K562 (cell line): ENCODE results near the gene ELOVL2. TPM values are rescaled to one million over a fixed set of nuclear protein-coding genes. Genes with fewer than 3 reads are reported as not detected.

Source experiments
- ATAC-seq: fragments of 200-7000 bp; cut with Tn5 transposase; 3 replicates; pipeline ENCODE4 v1.9.1; 2020; ENCODE audit warnings: moderate library complexity
- BruUV-seq: library from RNA; stranded (reverse); fragments of 400-500 nt; replicated peaks from 2 replicates; lab custom pipeline; 2021; lab: Mats Ljungman, UMichigan
- CTCF ChIA-PET: fragments of 300-600 bp; formaldehyde crosslinking; extraction: SDS; loops from one replicate; lab custom pipeline; 2021; ENCODE audit warnings: low intra/inter-chr PET ratio; lab: Yijun Ruan, JAX
- POLR2A ChIA-PET: fragments of 300-600, 350-650 bp; sonication (Branson Sonifier 250); formaldehyde crosslinking; extraction: SDS; loops from one replicate; lab custom pipeline; 2021; ENCODE audit warnings: antibody characterized with exemption, inconsistent platforms; lab: Yijun Ruan, JAX
- DNase-seq, 4 experiments: peaks; one replicate each; pipeline versions ENCODE4 v3.0.0 to v3.0.0-alpha.2; 2011 to 2018; ENCODE audit warnings: low spot score in 3 of 4, mixed read lengths in 3 of 4; ENCODE audit errors: extremely low read depth in 1 of 4
- FAIRE-seq: peaks from 2 replicates; lab custom pipeline; 2011; peaks lifted over from hg19 to GRCh38; lab: Jason Lieb, UNC
- H2AFZ ChIP-seq: 2 replicates; pipeline ENCODE4 v1.6.0; 2011; ENCODE audit warnings: low read depth, low read length, control low read depth, inconsistent platforms
- H3K27ac ChIP-seq: fragments of 200-600 bp; 3 replicates; pipeline ENCODE4 v1.8.0; 2011; ENCODE audit warnings: low read depth, mild to moderate bottlenecking, control low read depth, inconsistent platforms, low read length, moderate library complexity, mixed read lengths; ENCODE audit errors: extremely low read depth
- H3K27me3 ChIP-seq, 2 experiments: fragments of 300-600 bp in 1 of 2; 2 replicates in 1 of 2; 3 replicates in 1 of 2; pipeline versions ENCODE4 v1.6.0 to v1.8.0; 2011; ENCODE audit warnings: inconsistent platforms in 2 of 2, low read length in 2 of 2, mild to moderate bottlenecking in 1 of 2, mixed read lengths in 1 of 2, moderate library complexity in 1 of 2; ENCODE audit not compliant: control insufficient read depth in 2 of 2, insufficient read depth in 2 of 2
- H3K36me3 ChIP-seq: fragments of 300-600 bp; 3 replicates; pipeline ENCODE4 v1.8.0; 2011; ENCODE audit warnings: mild to moderate bottlenecking, low read length, inconsistent platforms; ENCODE audit not compliant: control insufficient read depth, insufficient read depth
- H3K4me1 ChIP-seq, 2 experiments: fragments of 200-600 bp in 1 of 2; replicated peaks in 1 of 2; 2 replicates in 1 of 2; 3 replicates in 1 of 2; pipeline versions ENCODE4 v1.5.1 to v1.8.0; 2011; ENCODE audit warnings: inconsistent platforms in 2 of 2, low read length in 2 of 2, mild to moderate bottlenecking in 1 of 2, mixed read lengths in 1 of 2, moderate library complexity in 1 of 2; ENCODE audit not compliant: control insufficient read depth in 2 of 2, insufficient read depth in 2 of 2
- H3K4me2 ChIP-seq: 2 replicates; pipeline ENCODE4 v1.6.1; 2011; ENCODE audit warnings: low read length, control low read depth, inconsistent platforms, mixed read lengths; ENCODE audit not compliant: insufficient read depth
- H3K4me3 ChIP-seq: fragments of 200-600 bp; sonication (generic), shearing (Covaris generic); 2 replicates; pipeline ENCODE4 v1.5.1; 2016; ENCODE audit warnings: control low read depth, inconsistent platforms
- H3K79me2 ChIP-seq: fragments of 200-600 bp; 3 replicates; pipeline ENCODE4 v1.8.0; 2011; ENCODE audit warnings: low read length, inconsistent platforms; ENCODE audit not compliant: control insufficient read depth, insufficient read depth
- H3K9ac ChIP-seq, 2 experiments: 2 replicates each; pipeline versions ENCODE4 v1.6.0 to v1.6.1; 2011; ENCODE audit warnings: low read depth in 2 of 2, low read length in 2 of 2, control low read depth in 1 of 2, inconsistent platforms in 1 of 2, mild to moderate bottlenecking in 1 of 2, mixed read lengths in 1 of 2; ENCODE audit not compliant: insufficient read depth in 1 of 2
- H3K9me1 ChIP-seq: one replicate; pipeline ENCODE4 v1.6.0; 2011; ENCODE audit warnings: inconsistent platforms, mild to moderate bottlenecking, low read length, moderate library complexity; ENCODE audit not compliant: control insufficient read depth, insufficient read depth
- H3K9me3 ChIP-seq: replicated peaks from 2 replicates; pipeline ENCODE4 v1.5.1; 2011; ENCODE audit warnings: low read depth, low read length, inconsistent platforms; ENCODE audit not compliant: control insufficient read depth, insufficient read depth
- H4K20me1 ChIP-seq: replicated peaks from 2 replicates; pipeline ENCODE4 v1.6.1; 2011; ENCODE audit warnings: low read length, inconsistent platforms, mixed read lengths; ENCODE audit not compliant: control insufficient read depth, insufficient read depth
- AFF4 ChIP-seq: sonication (generic); formaldehyde crosslinking; IDR thresholded peaks from 2 replicates; pipeline ENCODE4 v1.8.0; 2023; ENCODE audit warnings: mild to moderate bottlenecking, missing genetic modification reagents
- CLOCK ChIP-seq: fragments of 250-450 bp; sonication (Bioruptor Pico); IDR thresholded peaks from 2 replicates; pipeline ENCODE4 v1.4.0; 2020; ENCODE audit warnings: mild to moderate bottlenecking, moderate library complexity, borderline replicate concordance
- DACH1 ChIP-seq: fragments of 450-650 bp; IDR thresholded peaks from 2 replicates; pipeline ENCODE4 v1.6.1; 2018; ENCODE audit not compliant: partially characterized antibody
- HLTF ChIP-seq: fragments of 450-650 bp; IDR thresholded peaks from 2 replicates; pipeline ENCODE4 v1.6.1; 2016
- IRF9 ChIP-seq: fragments of 450-650 bp; IDR thresholded peaks from 2 replicates; pipeline ENCODE4 v1.6.1; 2016; ENCODE audit warnings: missing biosample characterization, missing genetic modification characterization
- KAT2B ChIP-seq: IDR thresholded peaks from one replicate; pipeline ENCODE4 v1.6.1; 2012; ENCODE audit warnings: low read depth, mild to moderate bottlenecking, control low read depth, inconsistent platforms, low read length, moderate library complexity
- MEF2D ChIP-seq: conservative IDR thresholded peaks from 2 replicates; pipeline ENCODE4 v1.6.1; 2016; ENCODE audit warnings: low read depth, missing genetic modification characterization, missing compliant biosample characterization
- NR2C1 ChIP-seq, 2 experiments: fragments of 450-650 bp; IDR thresholded peaks; 2 replicates each; pipeline ENCODE4 v1.6.1; 2017; ENCODE audit warnings: mild to moderate bottlenecking in 2 of 2, antibody characterized with exemption in 1 of 2, inconsistent platforms in 1 of 2, missing compliant biosample characterization in 1 of 2, missing genetic modification characterization in 1 of 2
- NR3C1 ChIP-seq: sonication (generic); formaldehyde crosslinking; IDR thresholded peaks from 2 replicates; pipeline ENCODE4 v1.8.1; 2022; ENCODE audit warnings: missing genetic modification reagents
- PHB2 ChIP-seq: fragments of 450-650 bp; IDR thresholded peaks from 2 replicates; pipeline ENCODE4 v1.6.1; 2017; ENCODE audit warnings: low read depth
- RNF2 ChIP-seq: sonication (generic); IDR thresholded peaks from 2 replicates; pipeline ENCODE4 v1.6.1; 2016
- ZHX1 ChIP-seq: fragments of 150-350 bp; conservative IDR thresholded peaks from 2 replicates; pipeline ENCODE4 v1.6.1; 2014; ENCODE audit warnings: low read length
- ZNF134 ChIP-seq: fragments of 250-450 bp; sonication (Bioruptor Pico); conservative IDR thresholded peaks from 2 replicates; pipeline ENCODE4 v1.4.0; 2020
- ZNF354B ChIP-seq: fragments of 250-450 bp; sonication (Bioruptor Pico); IDR thresholded peaks from 2 replicates; pipeline ENCODE4 v1.4.0; 2020
- WGBS: fragments of 100-300 bp; shearing (Covaris generic); methylation state at CpG from one replicate; pipeline ENCODE4 v1.1.6; 2016; ENCODE audit warnings: low coverage, mixed read lengths; ENCODE audit not compliant: insufficient coverage; ENCODE audit errors: missing lambda C conversion rate; 5-methylcytosine and 5-hydroxymethylcytosine counted together
- in situ Hi-C: fragments of 300-500 bp; cut with MboI; formaldehyde crosslinking; loops from 4 replicates; pipeline ENCODE4 v1.15.0; 2018; ENCODE audit warnings: inconsistent platforms, mixed read lengths
- intact Hi-C: fragments of 100-400 bp; cut with micrococcal nuclease; formaldehyde crosslinking; loops from 2 replicates; pipeline ENCODE4 v1.14.2; 2022
- polyA plus RNA-seq, 8 experiments: library from polyadenylated mRNA; depleted of rRNA in 4 of 8; stranded (reverse) in 5 of 8; unstranded in 3 of 8; fragments of >200 nt; fragmentation: Nextera tagmentation in 2 of 8; fragmentation: Illumina TruSeq in 1 of 8; extraction: Ambion mirVana in 2 of 8; extraction: Trizol in 1 of 8; gene quantifications; 2 replicates each; pipeline versions ENCODE4 v1.2.1 to v1.2.3, GENCODE V29; 2011 to 2014; ENCODE audit warnings: inconsistent platforms in 1 of 8, missing spikeins in 1 of 8
- total RNA-seq, 7 experiments: library from RNA; depleted of rRNA in 6 of 7; stranded (reverse); fragments of >200 nt in 6 of 7; fragmentation: Illumina TruSeq in 2 of 7; extraction: Trizol in 2 of 7; gene quantifications; 2 replicates each; pipeline versions ENCODE4 v1.2.1 to v1.2.3, GENCODE V29; 2011 to 2021; ENCODE audit warnings: low replicate concordance in 1 of 7

ELOVL2 gene
- total and polyA plus RNA-seq, 9 of the 15 experiments (the other 6 are each of a cell fraction or from before 2014, with no cell fraction given) = 0.05 to 0.96 (median 0.31) TPM

- ATAC-seq (no peak), FAIRE-seq (no peak), DNase-seq (no peak)
- BruUV-seq = no TSS peak
- peaks cover 30% of the 10 kb centered on the region; the same call in 2 of the 3 replicates for H3K36me3 ChIP-seq
- H3K4me2 ChIP-seq = no peak overlapping the region
- H3K4me1 ChIP-seq = no peaks in the 10 kb centered on the region
- CTCF ChIA-PET = no interaction called here
- H3K9me1 ChIP-seq = no peaks in the 10 kb centered on the region
- H3K27me3 ChIP-seq = no peaks in the 10 kb centered on the region
- H3K9ac ChIP-seq = no peak overlapping the region
- H3K79me2 ChIP-seq = no peaks in the 10 kb centered on the region
- H2AFZ ChIP-seq = no peak overlapping the region
- in situ Hi-C loops (loop anchor here (25.0 kb wide), 1 partner anchor 517 kb away; no protein-coding TSS in a partner anchor), intact Hi-C loops (no loop called here)
- no peaks in the 10 kb centered on the region for H3K9me3 ChIP-seq
- 67% methylated on average over 3 of the region's 3 CpGs for WGBS
- no peak overlapping the region for H3K4me3 ChIP-seq
- H4K20me1 ChIP-seq = no peaks in the 10 kb centered on the region
- POLR2A ChIA-PET = interaction anchor here (0.6 to 1.0 kb wide), 3 partner anchors 22 to 153 kb away, joined by 3 read pairs; no protein-coding TSS in a partner anchor
- no peak overlapping the region for H3K27ac ChIP-seq
- TF ChIP-seq ZNF354B (CRISPR knock-in tag) (no peak), KAT2B (no peak), RNF2 (no peak), ZHX1 (no peak), PHB2 (no peak), IRF9 (tag) (no peak), NR3C1 (CRISPR knock-in tag) (no peak), HLTF (no peak), ZNF134 (CRISPR knock-in tag) (no peak), NR2C1 (IDR thresholded peaks at IDR 0.05) (no peak), NR2C1 (tag; IDR thresholded peaks at IDR 0.05) (no peak), DACH1 (no peak), AFF4 (no peak), CLOCK (CRISPR knock-in tag) (no peak), MEF2D (tag) (no peak)
Measured at GRCh38 chr6:10970731-10971130, 73.4 kb downstream of the ELOVL2 start.
